Stimulated activated CD8-positive, alpha-beta memory T cell treated with anti-CD3 and anti-CD28 coated beads, Interleukin-2, amount 100 ng/mL, for 1 hour (primary cell): ENCODE results near the gene CEND1.
A peak's percentile ranks its signal among the peaks of the same experiment; 100 is the strongest.

Experiments used
- DNase-seq, 2 donors: peaks; one replicate each; pipeline ENCODE4 v3.0.0-alpha.2; 2020; ENCODE audit warnings: low read depth in 2 of 2

CEND1 gene

DNA sequence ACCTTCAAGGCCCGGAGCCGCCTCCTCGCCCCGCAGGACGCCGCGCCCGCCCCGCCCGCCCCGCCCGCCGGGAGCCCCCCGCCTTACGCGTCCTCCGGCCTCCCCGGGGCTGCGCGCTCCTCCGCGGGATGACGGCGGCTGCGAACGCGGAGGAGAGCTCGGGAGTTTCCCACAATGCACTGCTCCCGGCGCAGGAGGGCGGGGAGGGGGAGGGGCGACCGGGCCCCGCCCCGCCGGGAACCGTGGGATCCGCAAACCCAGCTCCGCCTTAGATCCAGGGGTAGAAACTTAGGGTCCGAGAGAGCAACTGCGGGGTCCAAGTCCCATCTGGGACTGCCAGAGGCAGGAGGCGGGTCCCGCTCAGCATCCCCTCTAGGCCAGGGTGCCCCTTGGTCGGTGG lies at the start of gene CEND1:
Gene CEND1 (minus strand): TSS at position 148 of the 400 bp plus-strand sequence. CDS start 1,514 bp downstream, outside the sequence.
- DNase-seq, result no peak

- DNase-seq, result no peak
Measured at GRCh38 chr11:839280-839623, 49.4 kb upstream of the CEND1 start.

DNA sequence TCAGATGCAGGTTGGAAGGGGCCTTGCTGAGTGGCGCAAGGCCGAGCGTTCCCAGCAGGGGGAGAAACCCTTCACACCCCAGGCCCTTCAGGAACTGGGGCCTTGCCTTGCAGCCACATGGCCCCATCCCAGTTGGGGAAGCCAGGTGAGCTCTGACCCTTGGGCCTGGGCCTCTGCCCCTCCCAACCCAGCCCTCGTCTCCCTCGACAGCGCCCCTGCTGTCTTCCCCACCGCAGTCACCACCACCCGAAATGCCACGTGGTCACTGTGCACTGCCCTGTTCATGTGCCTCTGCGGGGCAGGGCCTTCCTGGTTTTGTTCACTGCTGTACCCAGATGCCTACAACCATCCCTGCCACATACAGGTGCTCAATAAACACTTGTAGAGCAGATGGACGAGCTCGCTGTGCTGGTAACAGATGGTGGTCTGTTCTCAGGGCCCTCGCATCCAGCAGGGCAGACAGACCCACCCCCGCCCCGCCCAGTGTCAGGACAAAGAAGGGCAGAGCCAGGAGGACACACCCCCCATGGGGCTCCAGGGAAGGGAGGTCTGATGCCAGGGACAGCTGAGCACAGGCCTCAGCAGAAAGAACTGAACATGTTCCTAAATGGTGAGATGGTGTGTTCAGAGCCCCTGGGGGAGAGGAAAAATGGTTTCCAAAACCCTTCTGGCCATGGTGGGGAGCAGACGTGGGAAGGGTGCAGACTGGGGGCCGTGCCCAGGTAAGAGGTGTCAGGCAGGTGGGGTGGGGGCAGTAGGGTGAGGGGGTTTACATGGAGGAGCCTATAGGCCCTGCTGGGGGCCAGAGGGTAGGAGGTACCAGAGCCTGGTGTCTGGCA lies 48.8 kb upstream of the CEND1 start:
- DNase-seq, result no peak

DNA sequence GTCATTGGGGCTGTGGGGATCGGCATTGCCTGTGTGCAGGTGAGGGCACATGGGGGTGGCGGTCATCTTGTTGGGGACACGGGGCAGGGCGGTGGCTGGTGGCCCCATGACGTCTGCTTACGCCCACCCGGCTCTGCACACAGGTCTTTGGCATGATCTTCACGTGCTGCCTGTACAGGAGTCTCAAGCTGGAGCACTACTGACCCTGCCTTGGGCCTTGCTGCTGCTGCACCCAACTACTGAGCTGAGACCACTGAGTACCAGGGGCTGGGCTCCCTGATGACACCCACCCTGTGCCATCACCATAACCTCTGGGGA lies 48.1 kb upstream of the CEND1 start:
- DNase-seq, result no peak

GRCh38 chr11:837189-837989 lies 47.5 kb upstream of the CEND1 start:
- no peak for DNase-seq

GRCh38 chr11:836700-837099 lies 46.8 kb upstream of the CEND1 start:
- no peak for DNase-seq

DNA sequence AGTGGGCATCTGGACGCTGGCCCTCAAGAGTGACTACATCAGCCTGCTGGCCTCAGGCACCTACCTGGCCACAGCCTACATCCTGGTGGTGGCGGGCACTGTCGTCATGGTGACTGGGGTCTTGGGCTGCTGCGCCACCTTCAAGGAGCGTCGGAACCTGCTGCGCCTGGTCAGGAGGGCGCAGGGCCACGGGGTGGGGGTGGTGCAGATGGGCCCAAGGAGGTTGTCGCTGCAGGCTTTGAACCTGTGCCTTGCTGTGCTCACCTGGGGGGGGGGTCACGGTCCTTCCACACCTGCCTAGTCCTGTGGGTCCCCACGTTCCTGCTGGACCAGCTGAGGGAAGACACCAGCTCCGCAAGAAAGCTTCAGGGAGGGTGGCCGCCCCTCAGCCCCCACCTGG lies 46.4 kb upstream of the CEND1 start:
- no peak for DNase-seq

- no peak for DNase-seq
Measured at GRCh38 chr11:834371-835316, 44.8 kb upstream of the CEND1 start.

- no peak for DNase-seq
Measured at GRCh38 chr11:833849-834311, 44.0 kb upstream of the CEND1 start.

- no peak for DNase-seq
Measured at GRCh38 chr11:833114-833791, 43.4 kb upstream of the CEND1 start.

- peak in 1 of 2 donors; percentile 41 for DNase-seq
Measured at GRCh38 chr11:832529-833113, 42.7 kb upstream of the CEND1 start, which contains the start of gene CD151. TSS of gene CD151 (plus strand) at chr11:832952. CDS start at chr11:836070, 3,118 bp downstream.

DNA sequence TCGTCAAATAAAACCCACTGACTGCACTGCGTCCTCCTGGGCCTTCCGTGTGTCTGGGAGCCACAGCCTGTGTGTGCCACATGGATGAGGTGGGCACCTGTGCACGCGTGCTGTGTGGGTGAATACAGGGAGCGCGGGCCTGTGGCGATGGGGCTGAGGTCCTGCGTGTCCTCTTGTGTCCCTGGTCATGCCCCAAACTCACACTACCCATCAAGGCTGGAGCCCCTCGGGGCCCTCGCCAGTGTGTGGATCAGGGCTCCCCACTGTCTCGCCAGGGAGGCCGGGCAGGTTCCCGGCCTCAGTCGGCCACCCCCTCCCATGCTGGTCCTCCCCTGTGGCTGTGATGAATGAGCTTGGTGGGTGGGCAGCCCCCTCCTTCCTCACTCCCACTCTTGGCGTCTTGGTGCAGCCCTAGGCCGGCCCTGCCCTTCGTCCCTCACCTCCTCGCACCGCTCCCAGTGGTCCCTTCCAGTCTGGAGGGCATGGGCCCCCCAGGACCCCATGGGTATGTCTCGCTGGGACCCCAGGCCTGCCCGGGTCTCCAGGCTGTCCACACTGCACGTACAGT lies 42.2 kb upstream of the CEND1 start:
- DNase-seq, result no peak

DNA sequence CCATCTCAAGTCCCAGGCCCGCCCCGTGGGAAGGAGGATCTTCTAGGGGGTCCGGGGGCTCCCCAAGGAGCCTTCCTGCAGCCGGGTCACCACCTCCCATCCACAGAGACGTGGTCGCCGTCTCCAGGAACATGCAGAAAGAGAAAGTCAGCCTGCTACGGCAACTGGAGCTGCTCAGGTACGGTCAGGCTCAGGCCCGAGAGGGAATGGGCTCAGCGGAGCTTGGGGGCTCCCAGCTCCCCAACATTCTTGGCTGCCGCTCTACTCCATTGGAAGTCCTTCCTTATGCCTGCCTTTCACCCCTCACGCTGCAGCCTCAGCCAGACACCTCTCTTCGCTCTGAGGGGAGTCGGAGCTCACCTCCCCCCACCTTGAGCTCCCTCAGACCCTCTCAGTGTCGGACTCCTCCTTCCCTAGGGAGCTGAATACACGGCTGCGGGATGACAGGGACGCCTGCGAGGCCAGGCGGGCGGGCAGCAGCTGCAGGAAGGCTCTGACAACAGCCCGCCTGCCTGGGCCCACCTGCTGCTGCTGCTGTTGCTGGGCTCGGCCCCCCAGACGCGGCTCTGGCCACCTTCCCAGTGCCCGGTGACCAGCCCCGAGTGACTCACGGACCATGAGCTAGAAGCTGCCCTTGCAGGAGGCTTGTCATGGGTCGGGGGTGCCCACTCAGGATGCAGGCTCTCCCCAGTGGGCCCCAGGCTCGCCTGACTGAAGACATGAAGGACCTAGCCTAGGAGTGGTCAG lies 41.4 kb upstream of the CEND1 start:
- DNase-seq, result no peak

DNA sequence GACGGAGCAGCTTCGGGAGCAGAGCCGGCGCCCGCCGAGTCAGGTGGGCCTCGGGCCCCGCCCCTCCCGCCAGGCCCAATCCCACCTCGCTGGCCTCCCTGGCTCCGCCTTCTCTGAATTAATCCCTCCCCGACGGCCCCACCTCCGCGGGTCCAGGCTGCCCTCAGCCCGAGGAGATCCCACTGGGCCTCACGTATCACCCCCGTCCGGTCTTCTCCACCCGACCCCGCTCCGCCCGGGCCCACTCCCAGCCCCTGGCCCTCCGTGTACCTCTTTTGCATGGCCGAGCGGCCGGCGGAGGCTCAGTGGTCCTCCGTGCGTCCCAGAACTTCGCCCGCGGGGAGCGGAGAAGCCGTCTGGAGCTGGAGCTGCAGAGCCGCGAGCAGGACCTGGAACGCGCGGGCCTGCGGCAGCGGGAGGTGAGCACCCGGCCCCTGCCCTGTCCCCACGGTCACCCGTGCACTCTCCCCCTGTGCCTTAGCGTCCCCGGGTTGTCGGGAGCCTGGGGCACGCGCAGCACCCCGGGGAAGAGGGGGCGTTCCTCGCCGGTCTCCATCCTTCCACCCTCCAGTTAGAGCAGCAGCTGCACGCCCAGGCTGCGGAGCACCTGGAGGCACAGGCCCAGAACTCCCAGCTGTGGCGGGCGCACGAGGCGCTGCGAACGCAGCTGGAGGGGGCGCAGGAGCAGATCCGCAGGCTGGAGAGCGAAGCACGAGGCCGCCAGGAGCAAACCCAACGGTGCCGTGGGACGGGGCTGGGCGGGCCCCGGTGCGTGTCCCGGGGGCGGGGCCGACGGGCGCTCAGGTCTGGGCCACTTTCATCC lies 40.6 kb upstream of the CEND1 start:
- peak in 1 of 2 donors; percentile 50 for DNase-seq

DNA sequence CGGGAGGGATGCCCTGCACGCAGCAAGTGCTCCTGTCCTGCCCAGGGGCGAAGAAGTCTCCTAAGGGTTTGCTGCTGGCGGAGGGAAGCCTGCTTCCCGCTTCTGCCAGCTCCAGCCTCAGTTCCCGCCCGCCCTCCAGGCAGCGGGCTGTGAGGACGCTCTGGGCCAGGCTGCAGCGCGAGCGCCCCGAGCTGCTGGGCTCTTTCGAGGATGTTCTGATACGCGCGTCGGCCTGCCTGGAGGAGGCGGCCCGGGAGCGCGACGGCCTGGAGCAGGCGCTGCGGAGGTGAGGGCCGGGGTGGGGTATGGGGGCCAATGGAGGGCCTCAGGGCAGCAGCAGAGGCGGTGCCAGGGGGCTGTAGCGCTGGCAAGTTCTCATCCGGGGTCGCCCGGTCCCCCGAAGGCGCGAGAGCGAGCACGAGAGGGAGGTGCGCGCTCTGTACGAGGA lies 40.0 kb upstream of the CEND1 start:
- DNase-seq, result no peak

DNA sequence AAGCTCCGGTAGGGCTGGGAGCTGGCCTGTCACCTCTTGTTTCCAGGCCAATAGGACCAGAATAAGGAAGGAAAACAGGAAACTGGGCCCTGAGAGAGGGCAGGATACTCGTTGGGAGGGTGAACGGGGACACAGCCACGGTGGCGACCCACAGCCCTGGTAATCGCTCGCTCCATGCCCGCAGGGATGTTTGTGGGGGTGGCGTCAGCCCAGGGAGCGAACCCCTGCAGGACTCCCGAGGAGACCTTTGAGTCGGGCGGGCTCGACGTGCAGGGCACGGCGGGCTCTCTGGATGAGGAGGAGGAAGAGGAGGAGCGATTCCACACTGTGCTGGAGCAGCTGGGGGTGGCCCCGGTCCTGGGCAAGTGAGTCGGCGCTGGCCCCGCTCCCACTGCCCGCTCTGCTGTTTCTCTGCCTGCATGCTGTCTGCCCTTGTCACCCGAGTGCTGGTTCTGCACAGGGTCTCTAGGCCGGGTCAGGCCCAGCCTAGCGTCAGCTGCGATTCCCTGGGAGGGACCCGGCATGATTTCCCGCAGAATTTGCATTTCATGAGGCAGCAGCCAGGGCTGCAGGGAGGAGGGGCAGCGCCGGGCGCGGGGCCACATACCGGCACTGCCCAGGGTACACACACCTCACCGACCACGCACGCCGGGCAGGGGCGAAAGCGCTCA lies 39.4 kb upstream of the CEND1 start:
- DNase-seq, result no peak

- DNase-seq, result no peak
Measured at GRCh38 chr11:828506-829175, 38.8 kb upstream of the CEND1 start.

- no peak for DNase-seq
Measured at GRCh38 chr11:827897-828192, 38.0 kb upstream of the CEND1 start, which contains the start of gene CRACR2B. TSS of gene CRACR2B (plus strand) at chr11:827919. CDS start at chr11:828608, 689 bp downstream.
